Mesenchymal stem cell (in vitro differentiated cells and primary cell): Measurements from ENCODE around the gene TICAM2.

Source experiments
- DNase-seq: peaks from one replicate; pipeline ENCODE4 v3.0.0-alpha.2; 2013
- H2AFZ ChIP-seq: one replicate; pipeline ENCODE4 v1.6.1; 2013; ENCODE audit warnings: low read depth, mild to moderate bottlenecking, control low read depth, inconsistent platforms, low read length, moderate library complexity
- H2AK5ac ChIP-seq: 2 replicates; pipeline ENCODE4 v1.6.1; 2013; ENCODE audit warnings: low read length, moderate library complexity, mild to moderate bottlenecking, inconsistent platforms; ENCODE audit not compliant: severe bottlenecking
- H2BK120ac ChIP-seq: one replicate; pipeline ENCODE4 v1.6.1; 2013; ENCODE audit warnings: low read depth, mild to moderate bottlenecking, inconsistent platforms, low read length, moderate library complexity
- H2BK12ac ChIP-seq, 2 experiments: one replicate each; pipeline ENCODE4 v1.6.1; 2013; ENCODE audit warnings: inconsistent platforms in 2 of 2, low read length in 2 of 2, mild to moderate bottlenecking in 2 of 2, moderate library complexity in 2 of 2, control low read depth in 1 of 2
- H2BK15ac ChIP-seq: one replicate; pipeline ENCODE4 v1.6.1; 2013; ENCODE audit warnings: mild to moderate bottlenecking, low read depth, inconsistent platforms; ENCODE audit not compliant: poor library complexity, severe bottlenecking
- H2BK5ac ChIP-seq: 2 replicates; pipeline ENCODE4 v1.6.1; 2013; ENCODE audit warnings: low read depth, mild to moderate bottlenecking, low read length, control low read depth, inconsistent platforms; ENCODE audit not compliant: poor library complexity, severe bottlenecking
- H3K14ac ChIP-seq, 2 experiments: one replicate each; pipeline ENCODE4 v1.6.1; 2013; ENCODE audit warnings: inconsistent platforms in 2 of 2, low read length in 2 of 2, control low read depth in 1 of 2, mild to moderate bottlenecking in 1 of 2, moderate library complexity in 1 of 2
- H3K18ac ChIP-seq, 2 experiments: one replicate each; pipeline ENCODE4 v1.6.1; 2013; ENCODE audit warnings: inconsistent platforms in 2 of 2, low read length in 2 of 2, control low read depth in 1 of 2, low read depth in 1 of 2, mild to moderate bottlenecking in 1 of 2
- H3K23ac ChIP-seq, 2 experiments: one replicate each; pipeline ENCODE4 v1.6.1; 2013; ENCODE audit warnings: inconsistent platforms in 2 of 2, low read length in 2 of 2, mild to moderate bottlenecking in 2 of 2, moderate library complexity in 2 of 2, control low read depth in 1 of 2
- H3K27ac ChIP-seq: 2 replicates; pipeline ENCODE4 v1.5.1; 2013; ENCODE audit warnings: mild to moderate bottlenecking, moderate library complexity, low read length, control low read depth, inconsistent platforms; ENCODE audit not compliant: poor library complexity, severe bottlenecking
- H3K27me3 ChIP-seq, 2 experiments: 2 replicates each; pipeline versions ENCODE4 v1.6.1 to v1.7.0; 2013; ENCODE audit warnings: low read length in 2 of 2, mild to moderate bottlenecking in 2 of 2, moderate library complexity in 2 of 2, control low read depth in 1 of 2, inconsistent platforms in 1 of 2; ENCODE audit not compliant: control insufficient read depth in 1 of 2, insufficient read depth in 1 of 2
- H3K36me3 ChIP-seq, 2 experiments: 2 replicates each; pipeline versions ENCODE4 v1.6.1 to v1.7.0; 2013; ENCODE audit warnings: low read length in 2 of 2, control low read depth in 1 of 2, inconsistent platforms in 1 of 2, low read depth in 1 of 2, mild to moderate bottlenecking in 1 of 2; ENCODE audit not compliant: insufficient read depth in 2 of 2, control insufficient read depth in 1 of 2
- H3K4ac ChIP-seq, 2 experiments: one replicate each; pipeline ENCODE4 v1.6.1; 2013; ENCODE audit warnings: inconsistent platforms in 2 of 2, low read length in 2 of 2, mild to moderate bottlenecking in 2 of 2, moderate library complexity in 2 of 2, control low read depth in 1 of 2, low read depth in 1 of 2
- H3K4me1 ChIP-seq: 2 replicates; pipeline ENCODE4 v1.6.1; 2013; ENCODE audit warnings: low read depth, low read length, control low read depth; ENCODE audit not compliant: control insufficient read depth, insufficient read depth
- H3K4me2 ChIP-seq: 2 replicates; pipeline ENCODE4 v1.6.1; 2013; ENCODE audit warnings: low read length, mild to moderate bottlenecking, inconsistent platforms; ENCODE audit not compliant: poor library complexity, severe bottlenecking
- H3K4me3 ChIP-seq, 2 experiments: 2 replicates each; pipeline versions ENCODE4 v1.5.1 to v1.7.0; 2013; ENCODE audit warnings: low read length in 2 of 2, mild to moderate bottlenecking in 2 of 2, control low read depth in 1 of 2, low read depth in 1 of 2; ENCODE audit not compliant: insufficient read depth in 1 of 2
- H3K79me1 ChIP-seq: replicated peaks from 2 replicates; pipeline ENCODE4 v1.6.1; 2013; ENCODE audit warnings: mild to moderate bottlenecking, control low read depth, low read length, inconsistent platforms; ENCODE audit not compliant: poor library complexity, severe bottlenecking
- H3K9ac ChIP-seq: 2 replicates; pipeline ENCODE4 v1.7.0; 2013; ENCODE audit warnings: mild to moderate bottlenecking, low read length, moderate library complexity
- H3K9me3 ChIP-seq: 2 replicates; pipeline ENCODE4 v1.7.0; 2013; ENCODE audit warnings: mild to moderate bottlenecking, low read length; ENCODE audit not compliant: control insufficient read depth
- H4K8ac ChIP-seq: one replicate; pipeline ENCODE4 v1.6.1; 2013; ENCODE audit warnings: inconsistent platforms, mild to moderate bottlenecking, low read length, moderate library complexity
- H4K91ac ChIP-seq: one replicate; pipeline ENCODE4 v1.6.1; 2013; ENCODE audit warnings: mild to moderate bottlenecking, low read length, inconsistent platforms
- WGBS: methylation state at CpG from one replicate; pipeline ENCODE4 v1.1.7; 2013; ENCODE audit warnings: mixed read lengths; 5-methylcytosine and 5-hydroxymethylcytosine counted together

The TICAM2 gene

DNA sequence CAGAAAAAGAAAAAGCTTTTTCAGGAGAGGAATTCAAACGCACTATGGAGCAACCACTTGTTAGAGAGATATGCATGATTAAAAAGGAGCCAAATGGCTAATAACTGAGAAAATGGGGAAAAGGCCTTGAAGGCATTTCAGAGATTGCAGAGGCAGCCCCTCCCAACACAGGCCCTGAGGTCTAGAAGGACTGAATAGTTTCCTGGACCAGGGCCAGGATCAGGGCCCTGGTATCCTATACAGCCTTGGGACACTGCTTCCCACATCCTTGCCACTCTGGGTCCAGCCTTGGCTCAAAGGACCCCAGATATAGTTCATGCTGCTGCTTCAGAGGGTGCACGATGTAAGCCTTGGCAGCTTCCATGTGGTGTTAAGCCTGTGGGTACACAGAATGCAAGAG lies 37.0 kb downstream of the TICAM2 start:
- Histone ChIP-seq H3K18ac (no peak overlapping the region), H2BK15ac (no peak overlapping the region), H4K91ac (no peak overlapping the region), H3K4me3 (no peak overlapping the region), H2AFZ (no peak overlapping the region), H2BK12ac (no peak overlapping the region), H3K27ac (no peak overlapping the region), H3K36me3 (no peaks in the 10 kb centered on the region), H2AK5ac (no peak overlapping the region), H3K23ac (no peak overlapping the region), H3K9ac (no peak overlapping the region), H3K4me2 (no peak overlapping the region), H3K27me3 (no peaks in the 10 kb centered on the region), H3K4ac (no peak overlapping the region), H2BK120ac (no peak overlapping the region), H3K14ac (no peak overlapping the region), H3K79me1 (no peaks in the 10 kb centered on the region), H3K4me1 (no peaks in the 10 kb centered on the region), H2BK5ac (no peak overlapping the region), H4K8ac (no peak overlapping the region), H3K9me3 (no peaks in the 10 kb centered on the region)
- DNase-seq, result no peak
- WGBS, result 89% methylated on average over 2 of the region's 2 CpGs

DNA sequence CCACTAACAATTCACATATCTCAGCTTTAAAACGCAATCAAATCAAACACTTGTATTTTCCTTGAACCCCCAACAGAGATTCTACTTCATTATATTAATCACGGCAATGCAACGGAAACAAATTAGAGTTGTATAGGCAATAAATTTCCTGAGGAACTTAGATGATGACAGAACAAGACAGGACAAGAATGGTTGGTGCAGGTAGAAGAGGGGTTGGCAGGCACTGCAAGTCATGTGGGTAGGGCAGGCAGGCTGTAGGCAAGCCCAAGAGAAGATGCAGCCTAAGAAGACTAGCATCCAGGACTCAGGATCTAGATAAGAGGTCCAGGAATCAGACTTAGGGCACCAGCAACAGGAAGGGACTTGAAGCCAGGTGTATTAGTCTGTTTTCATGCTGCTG lies 41.1 kb downstream of the TICAM2 start:
- Histone ChIP-seq H2AK5ac (no peak overlapping the region), H3K27ac (no peak overlapping the region), H2BK12ac (no peak overlapping the region), H3K27me3 (no peaks in the 10 kb centered on the region), H3K4me3 (no peak overlapping the region), H2AFZ (no peak overlapping the region), H3K36me3 (no peaks in the 10 kb centered on the region), H3K9me3 (no peaks in the 10 kb centered on the region), H3K79me1 (no peaks in the 10 kb centered on the region), H4K91ac (no peak overlapping the region), H3K4ac (no peak overlapping the region), H3K9ac (no peak overlapping the region), H2BK15ac (no peak overlapping the region), H3K23ac (no peak overlapping the region), H2BK5ac (no peak overlapping the region), H3K4me2 (no peak overlapping the region), H3K14ac (no peak overlapping the region), H4K8ac (no peak overlapping the region), H3K18ac (no peak overlapping the region), H2BK120ac (no peak overlapping the region), H3K4me1 (peaks cover 2% of the 10 kb centered on the region)
- 99% methylated on average over 3 of the region's 3 CpGs for WGBS
- no peak for DNase-seq

- H3K27me3 ChIP-seq, result no peaks in the 10 kb centered on the region
- peaks cover 2% of the 10 kb centered on the region for H3K4me1 ChIP-seq
- no peak overlapping the region for H2BK12ac ChIP-seq
- H2BK120ac ChIP-seq, result no peak overlapping the region
- no peak overlapping the region for H3K4me3 ChIP-seq
- H3K9ac ChIP-seq, result peak overlapping the region; percentile 37
- no peak overlapping the region for H3K18ac ChIP-seq
- H4K91ac ChIP-seq, result no peak overlapping the region
- H3K36me3 ChIP-seq, result no peaks in the 10 kb centered on the region
- H3K14ac ChIP-seq, result no peak overlapping the region
- H4K8ac ChIP-seq, result no peak overlapping the region
- peak overlapping the region; percentile 64 for H3K27ac ChIP-seq
- H3K23ac ChIP-seq, result no peak overlapping the region
- H2BK5ac ChIP-seq, result no peak overlapping the region
- no peak overlapping the region for H2AK5ac ChIP-seq
- H2AFZ ChIP-seq, result no peak overlapping the region
- no peak overlapping the region for H2BK15ac ChIP-seq
- H3K4ac ChIP-seq, result no peak overlapping the region
- H3K79me1 ChIP-seq, result no peaks in the 10 kb centered on the region
- H3K9me3 ChIP-seq, result no peaks in the 10 kb centered on the region
- DNase-seq, result peak; percentile 46
- H3K4me2 ChIP-seq, result no peak overlapping the region
These were observed 42.8 kb downstream of the TICAM2 start for GRCh38 chr5:115559524-115559923.

GRCh38 chr5:115558388-115558956 lies 43.8 kb downstream of the TICAM2 start:
- peak overlapping the region; percentile 25 for H3K27ac ChIP-seq
- H3K4ac ChIP-seq, result no peak overlapping the region
- no peak overlapping the region for H3K14ac ChIP-seq
- H3K23ac ChIP-seq, result no peak overlapping the region
- no peaks in the 10 kb centered on the region for H3K27me3 ChIP-seq
- no peak overlapping the region for H2BK5ac ChIP-seq
- H4K8ac ChIP-seq, result no peak overlapping the region
- H3K4me1 ChIP-seq, result peaks cover 2% of the 10 kb centered on the region
- no peak overlapping the region for H3K18ac ChIP-seq
- no peaks in the 10 kb centered on the region for H3K9me3 ChIP-seq
- H3K79me1 ChIP-seq, result no peaks in the 10 kb centered on the region
- H3K4me3 ChIP-seq, result no peak overlapping the region
- H3K36me3 ChIP-seq, result no peaks in the 10 kb centered on the region
- WGBS, result 56% methylated on average over 3 of the region's 4 CpGs
- H2AK5ac ChIP-seq, result no peak overlapping the region
- no peak overlapping the region for H3K4me2 ChIP-seq
- no peak overlapping the region for H3K9ac ChIP-seq
- no peak overlapping the region for H2BK120ac ChIP-seq
- H2BK12ac ChIP-seq, result no peak overlapping the region
- no peak overlapping the region for H4K91ac ChIP-seq
- no peak overlapping the region for H2AFZ ChIP-seq
- no peak for DNase-seq
- H2BK15ac ChIP-seq, result no peak overlapping the region
